Measurements from ENCODE around the gene TPCN2. TPM values are rescaled to one million over a fixed set of nuclear protein-coding genes. Genes with fewer than 3 reads are reported as not detected.

Gene TPCN2
- total RNA-seq, 4 donors from 2014 or later = 5.6 to 54.6 (median 17.7) TPM

DNA sequence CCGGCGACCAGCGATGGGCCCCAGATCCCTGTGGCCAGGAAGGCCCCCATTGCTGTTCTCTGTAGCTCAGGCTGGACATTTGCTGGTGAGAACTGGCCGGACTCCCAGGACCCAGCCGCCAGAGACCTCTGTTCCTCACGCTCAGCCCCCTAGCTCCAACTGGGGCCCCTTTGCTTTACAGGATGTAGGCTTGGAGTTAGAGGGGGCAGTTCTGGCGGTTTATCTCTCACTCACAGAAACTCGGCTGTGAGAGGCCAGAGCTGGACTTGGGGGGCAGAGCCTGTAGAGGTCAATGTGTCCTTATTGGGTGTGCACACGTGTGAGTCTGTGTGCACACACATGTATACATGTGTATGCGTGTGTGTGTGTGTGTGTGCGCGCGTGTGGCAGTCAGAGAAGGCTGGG is 107.5 kb downstream of the TPCN2 start:
- H3K9me3 ChIP-seq = no peaks in the 10 kb centered on the region
- TF ChIP-seq, protein P1, sequence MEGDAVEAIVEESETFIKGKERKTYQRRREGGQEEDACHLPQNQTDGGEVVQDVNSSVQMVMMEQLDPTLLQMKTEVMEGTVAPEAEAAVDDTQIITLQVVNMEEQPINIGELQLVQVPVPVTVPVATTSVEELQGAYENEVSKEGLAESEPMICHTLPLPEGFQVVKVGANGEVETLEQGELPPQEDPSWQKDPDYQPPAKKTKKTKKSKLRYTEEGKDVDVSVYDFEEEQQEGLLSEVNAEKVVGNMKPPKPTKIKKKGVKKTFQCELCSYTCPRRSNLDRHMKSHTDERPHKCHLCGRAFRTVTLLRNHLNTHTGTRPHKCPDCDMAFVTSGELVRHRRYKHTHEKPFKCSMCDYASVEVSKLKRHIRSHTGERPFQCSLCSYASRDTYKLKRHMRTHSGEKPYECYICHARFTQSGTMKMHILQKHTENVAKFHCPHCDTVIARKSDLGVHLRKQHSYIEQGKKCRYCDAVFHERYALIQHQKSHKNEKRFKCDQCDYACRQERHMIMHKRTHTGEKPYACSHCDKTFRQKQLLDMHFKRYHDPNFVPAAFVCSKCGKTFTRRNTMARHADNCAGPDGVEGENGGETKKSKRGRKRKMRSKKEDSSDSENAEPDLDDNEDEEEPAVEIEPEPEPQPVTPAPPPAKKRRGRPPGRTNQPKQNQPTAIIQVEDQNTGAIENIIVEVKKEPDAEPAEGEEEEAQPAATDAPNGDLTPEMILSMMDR (IDR thresholded peaks at IDR 0.05) = no peak
- TF ChIP-seq POLR2A (IDR thresholded peaks at IDR 0.05) = no peak
- no peak for DNase-seq
- intact Hi-C loops (cut with DNase I; ENCODE audit: low total_unique reads) = no loop called here
- H3K4me3 ChIP-seq = no peak overlapping the region
- H3K4me1 ChIP-seq = peaks cover 0 to 7% of the 10 kb centered on the region in 2 donors
- no peak overlapping the region for H3K27ac ChIP-seq
- no peaks in the 10 kb centered on the region for H3K36me3 ChIP-seq
- H3K27me3 ChIP-seq = no peaks in the 10 kb centered on the region

DNA sequence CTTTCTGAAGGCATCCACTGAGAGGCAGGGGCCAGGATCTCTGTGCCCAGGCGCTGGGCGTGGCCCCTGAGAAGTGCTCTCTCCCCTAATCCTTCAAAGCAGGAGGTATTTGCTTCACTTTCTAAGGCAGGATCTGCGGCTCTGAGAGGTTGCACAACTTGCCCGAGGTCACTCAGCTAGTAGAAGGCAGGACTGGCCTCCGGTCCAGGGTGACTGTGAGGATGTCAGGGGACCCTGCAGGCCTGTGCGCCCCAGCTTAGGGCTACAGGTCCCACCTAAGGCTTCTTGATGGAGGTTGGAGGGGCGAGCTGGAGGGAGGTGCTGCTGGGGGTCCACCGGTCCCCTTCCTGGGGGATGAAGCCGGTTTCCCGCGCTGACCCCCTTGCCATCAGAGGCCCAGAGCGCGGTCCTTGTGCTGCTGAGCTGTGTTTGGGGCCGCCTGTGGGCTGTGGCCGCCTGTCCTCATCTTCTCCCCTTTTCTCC is 108.0 kb downstream of the TPCN2 start:
- intact Hi-C loops (cut with DNase I; ENCODE audit: low total_unique reads) = no loop called here
- Histone ChIP-seq H3K4me3 (no peak overlapping the region), H3K27me3 (no peaks in the 10 kb centered on the region), H3K27ac (peak overlapping the region in 1 of 2 donors; percentile 59), H3K4me1 (peaks cover 0 to 7% of the 10 kb centered on the region in 2 donors), H3K9me3 (no peaks in the 10 kb centered on the region), H3K36me3 (no peaks in the 10 kb centered on the region)
- TF ChIP-seq POLR2A (IDR thresholded peaks at IDR 0.05) = no peak
- TF ChIP-seq, protein P1 (IDR thresholded peaks at IDR 0.05) = no peak
- no peak for DNase-seq

DNA sequence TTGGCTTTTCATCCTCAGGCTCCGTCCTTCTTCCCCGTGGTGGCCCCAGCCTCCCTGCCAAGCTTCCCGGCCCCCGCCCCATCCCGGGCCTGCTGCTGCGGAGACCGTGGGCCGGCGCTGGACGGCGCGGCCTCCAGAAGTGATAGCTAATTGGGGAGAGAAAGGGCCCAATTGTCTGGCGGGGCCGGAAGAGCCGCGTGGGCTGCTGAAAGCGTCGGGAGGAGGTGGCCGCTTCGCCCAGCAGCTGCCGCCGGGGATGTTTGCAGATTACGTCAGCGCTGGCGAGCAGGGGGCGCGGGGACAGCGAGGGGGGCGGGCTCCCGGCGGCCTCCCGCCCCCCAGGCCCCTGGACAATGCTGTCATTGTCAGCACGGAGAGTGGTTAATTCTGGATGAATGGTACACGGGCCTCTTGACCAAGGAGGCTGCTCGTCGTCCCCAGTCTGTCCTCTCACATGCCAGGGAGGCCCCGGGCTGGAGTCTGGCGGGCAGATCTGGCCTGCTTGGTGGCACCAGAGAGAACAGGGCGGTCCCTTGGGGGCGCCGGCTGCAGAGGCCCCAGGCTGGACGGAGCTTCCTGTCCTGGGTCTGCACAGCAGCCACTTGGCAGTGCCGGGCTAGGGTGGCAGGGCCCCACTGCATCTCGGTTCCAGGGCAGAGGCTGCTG is 108.6 kb downstream of the TPCN2 start:
- H3K4me3 ChIP-seq = no peak overlapping the region
- H3K27ac ChIP-seq = peak overlapping the region in 1 of 2 donors; percentile 59
- H3K27me3 ChIP-seq = no peaks in the 10 kb centered on the region
- no peaks in the 10 kb centered on the region for H3K36me3 ChIP-seq
- peak in 1 of 2 donors; percentile 36 for DNase-seq
- H3K9me3 ChIP-seq = no peaks in the 10 kb centered on the region
- TF ChIP-seq, protein P1 (IDR thresholded peaks at IDR 0.05) = no peak
- no peak for TF ChIP-seq POLR2A (IDR thresholded peaks at IDR 0.05)
- peaks cover 0 to 7% of the 10 kb centered on the region in 2 donors for H3K4me1 ChIP-seq
- intact Hi-C loops (cut with DNase I; ENCODE audit: low total_unique reads) = no loop called here

DNA sequence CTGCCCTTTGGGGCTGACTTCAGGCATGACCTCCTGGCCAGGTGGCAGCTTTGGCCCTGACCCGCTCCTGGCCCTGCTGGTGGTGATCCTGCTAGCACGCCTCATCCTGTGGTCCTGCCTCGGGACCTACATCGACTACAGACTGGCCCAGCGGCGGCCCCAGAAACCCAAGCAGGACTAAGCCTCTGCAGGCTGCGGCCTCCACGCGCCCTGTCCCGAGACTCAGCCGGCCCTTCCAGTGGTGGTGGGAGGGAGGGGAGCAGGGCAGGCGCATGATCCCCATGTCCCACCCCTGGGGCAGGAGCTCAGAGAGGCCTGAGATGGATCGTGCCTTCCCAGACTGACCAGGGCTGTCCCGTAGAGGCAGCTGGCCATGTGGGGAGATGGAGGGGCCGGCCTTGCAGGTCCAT is 109.1 kb downstream of the TPCN2 start:
- no peak overlapping the region for H3K4me3 ChIP-seq
- H3K36me3 ChIP-seq = no peaks in the 10 kb centered on the region
- H3K9me3 ChIP-seq = no peaks in the 10 kb centered on the region
- intact Hi-C loops (cut with DNase I; ENCODE audit: low total_unique reads) = no loop called here
- H3K27ac ChIP-seq = no peak overlapping the region
- H3K27me3 ChIP-seq = no peaks in the 10 kb centered on the region
- H3K4me1 ChIP-seq = peaks cover 0 to 7% of the 10 kb centered on the region in 2 donors
- no peak for DNase-seq
- TF ChIP-seq, protein P1 (IDR thresholded peaks at IDR 0.05) = no peak
- no peak for TF ChIP-seq POLR2A (IDR thresholded peaks at IDR 0.05)

DNA sequence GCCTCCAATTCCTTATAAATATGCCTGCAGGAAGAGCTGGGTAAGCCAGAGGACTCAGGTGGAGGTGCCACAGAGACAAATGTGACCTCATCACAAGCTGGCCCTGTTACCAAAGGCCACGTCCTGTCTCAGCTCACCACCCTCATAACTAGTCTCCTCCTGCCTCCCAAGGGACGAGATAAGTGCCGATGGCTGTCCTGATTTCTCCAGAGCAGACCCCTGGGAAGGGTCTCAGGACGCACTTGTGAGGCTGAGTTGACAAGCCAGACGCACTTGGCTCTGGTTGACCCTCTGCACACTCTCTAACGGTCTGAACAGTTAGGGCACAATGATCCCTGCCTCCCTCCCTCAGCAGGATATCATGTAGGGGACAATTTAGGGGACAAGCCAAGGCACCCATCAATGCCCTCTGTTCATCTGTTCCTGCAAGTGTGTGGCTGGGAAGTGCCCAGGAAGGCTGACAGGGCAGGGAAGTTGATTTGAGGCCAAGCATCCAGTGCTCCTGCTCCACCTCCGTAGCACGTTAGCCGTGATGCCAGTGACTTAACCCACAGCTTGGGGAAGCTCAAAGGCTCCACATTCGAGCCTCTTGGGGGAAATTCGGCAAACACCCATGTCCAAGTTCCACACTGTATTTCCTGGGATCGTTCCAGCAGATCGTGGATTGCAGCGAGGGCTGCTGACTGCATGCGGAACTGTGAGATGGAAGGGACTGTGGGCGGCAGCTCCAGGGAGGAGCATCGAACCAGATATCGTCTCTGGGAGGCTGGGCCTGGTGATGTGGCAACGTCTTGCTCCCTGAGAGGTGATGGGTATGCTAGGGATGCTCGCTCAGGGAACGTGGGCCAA is 109.8 kb downstream of the TPCN2 start:
- Histone ChIP-seq H3K9me3 (no peaks in the 10 kb centered on the region), H3K4me3 (no peak overlapping the region), H3K36me3 (no peaks in the 10 kb centered on the region), H3K4me1 (peaks cover 0 to 7% of the 10 kb centered on the region in 2 donors), H3K27ac (no peak overlapping the region), H3K27me3 (no peaks in the 10 kb centered on the region)
- intact Hi-C loops (cut with DNase I; ENCODE audit: low total_unique reads) = no loop called here
- TF ChIP-seq, protein P1 (IDR thresholded peaks at IDR 0.05) = no peak
- no peak for TF ChIP-seq POLR2A (IDR thresholded peaks at IDR 0.05)
- DNase-seq = no peak
